Thymus (tissue), 11 donors: ENCODE data around the gene NOC2L. TPM values are rescaled to one million over a fixed set of nuclear protein-coding genes. Genes with fewer than 3 reads are reported as not detected.

Source experiments
- DNase-seq, 9 donors: peaks; one replicate each; pipeline ENCODE4 v3.0.0-alpha.2; 2013; ENCODE audit warnings: low spot score in 9 of 9, low read depth in 6 of 9, missing footprints in 1 of 9
- H3K27ac ChIP-seq, 2 donors: one replicate each; pipeline ENCODE4 v1.5.1; 2013; ENCODE audit warnings: control low read depth in 1 of 2, low read depth in 1 of 2, low read length in 1 of 2, mild to moderate bottlenecking in 1 of 2, moderate library complexity in 1 of 2
- H3K27me3 ChIP-seq, 2 donors: one replicate each; pipeline ENCODE4 v1.5.1; 2013; ENCODE audit warnings: low read length in 1 of 2; ENCODE audit not compliant: control insufficient read depth in 2 of 2, insufficient read depth in 1 of 2
- H3K36me3 ChIP-seq, 2 donors: one replicate each; pipeline ENCODE4 v1.5.1; 2013; ENCODE audit warnings: low read length in 1 of 2, mild to moderate bottlenecking in 1 of 2, moderate library complexity in 1 of 2; ENCODE audit not compliant: control insufficient read depth in 2 of 2, insufficient read depth in 2 of 2
- H3K4me1 ChIP-seq, 2 donors: one replicate each; pipeline ENCODE4 v1.5.1; 2013; ENCODE audit warnings: low read length in 2 of 2; ENCODE audit not compliant: control insufficient read depth in 2 of 2, insufficient read depth in 2 of 2
- H3K4me3 ChIP-seq, 2 donors: one replicate each; pipeline ENCODE4 v1.5.1; 2013; ENCODE audit warnings: low read length in 2 of 2, control low read depth in 1 of 2, mild to moderate bottlenecking in 1 of 2
- H3K9me3 ChIP-seq, 2 donors: one replicate each; pipeline ENCODE4 v1.5.1; 2013; ENCODE audit warnings: low read length in 1 of 2, mild to moderate bottlenecking in 1 of 2; ENCODE audit not compliant: control insufficient read depth in 2 of 2, insufficient read depth in 1 of 2
- WGBS: extraction: QIAGEN DNeasy Blood & Tissue Kit; methylation state at CpG from one replicate; pipeline ENCODE4 v1.1.7; 2013; 5-methylcytosine and 5-hydroxymethylcytosine counted together
- polyA plus RNA-seq: library from polyadenylated mRNA; stranded (reverse); fragments of 200-250 nt; gene quantifications from one replicate; pipeline ENCODE4 v1.2.3, GENCODE V29; 2013
- total RNA-seq: library from RNA; stranded (reverse); fragments of 120-200 nt; gene quantifications from one replicate; pipeline ENCODE4 v1.2.4, GENCODE V29; 2013
- donor health status: healthy.

NOC2L gene
- total and polyA plus RNA-seq, 2 donors = 45.5 to 74.3 TPM

DNA sequence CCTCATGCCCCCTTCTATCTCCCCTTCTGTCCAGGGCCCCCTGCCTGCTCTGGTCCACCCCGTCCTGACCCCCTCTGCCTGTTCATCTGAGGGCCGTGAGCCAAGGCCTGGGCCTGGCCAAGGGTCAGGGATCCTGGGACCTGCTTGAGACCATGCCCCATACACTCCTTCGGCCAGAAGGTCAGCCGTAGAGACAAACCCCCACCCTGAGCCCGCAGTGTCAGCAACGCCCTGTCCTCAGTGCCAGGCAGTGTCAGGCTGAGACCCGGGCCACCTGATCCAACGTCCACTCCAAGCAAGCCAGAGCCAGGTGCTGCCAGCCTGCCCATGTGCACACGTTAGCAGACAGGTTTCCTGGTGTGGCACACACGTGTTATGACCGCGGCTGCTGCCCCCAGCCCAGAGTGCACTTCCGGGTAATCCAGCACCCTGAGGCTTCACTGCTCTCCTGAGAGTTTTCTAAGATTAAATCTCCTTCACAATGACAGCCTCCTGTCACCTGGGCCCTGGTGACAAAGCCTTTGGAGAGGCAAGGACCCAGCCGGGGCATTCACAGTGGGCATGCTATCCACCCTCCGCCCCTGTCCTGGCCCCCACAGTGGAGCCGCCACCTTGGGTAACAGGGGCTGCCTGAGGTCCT lies 45.4 kb downstream of the NOC2L start:
- H3K27ac ChIP-seq = no peak overlapping the region
- H3K36me3 ChIP-seq = no peaks in the 10 kb centered on the region
- peaks cover 6 to 33% of the 10 kb centered on the region in 2 donors for H3K4me1 ChIP-seq
- no peak overlapping the region for H3K4me3 ChIP-seq
- WGBS = 82% methylated on average over 16 of the region's 16 CpGs
- H3K9me3 ChIP-seq = no peaks in the 10 kb centered on the region
- no peak for DNase-seq
- H3K27me3 ChIP-seq = peaks cover 26 to 77% of the 10 kb centered on the region in 2 donors

DNA sequence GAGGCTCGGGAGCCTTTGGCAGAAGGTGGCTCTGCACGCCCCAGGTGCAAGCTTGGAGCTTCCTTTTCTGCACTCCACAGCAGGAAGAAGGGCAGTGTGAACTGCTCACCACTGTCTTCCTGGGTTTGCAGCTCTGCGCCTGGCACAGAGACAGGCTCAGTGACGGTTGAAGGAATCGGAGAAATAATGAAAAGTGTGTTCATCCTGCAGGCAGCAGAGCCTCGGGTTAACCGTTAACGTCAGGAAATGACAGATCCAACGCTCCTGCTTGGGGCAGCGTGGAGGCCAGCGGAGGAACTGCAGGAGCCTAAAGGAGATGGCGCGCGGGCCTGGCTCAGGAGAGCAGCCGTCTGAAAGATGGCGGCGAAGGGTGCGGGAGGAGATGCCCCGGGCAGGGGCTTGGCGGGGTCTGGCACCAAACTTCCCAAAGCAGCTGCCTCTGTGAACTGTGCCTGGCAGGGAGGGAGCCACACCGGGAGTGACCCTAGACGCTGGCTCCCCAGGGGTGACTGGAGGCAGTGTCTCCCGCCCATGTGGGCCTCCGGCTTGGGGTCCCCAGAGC lies 46.2 kb downstream of the NOC2L start:
- DNase-seq = peak in 1 of 9 donors; percentile 35
- H3K9me3 ChIP-seq = no peaks in the 10 kb centered on the region
- H3K4me3 ChIP-seq = no peak overlapping the region
- H3K4me1 ChIP-seq = peaks cover 6 to 33% of the 10 kb centered on the region in 2 donors
- peaks cover 26 to 74% of the 10 kb centered on the region in 2 donors for H3K27me3 ChIP-seq
- WGBS = 35% methylated on average over 24 of the region's 24 CpGs
- no peaks in the 10 kb centered on the region for H3K36me3 ChIP-seq
- peak overlapping the region in 1 of 2 donors; percentile 11 for H3K27ac ChIP-seq

DNA sequence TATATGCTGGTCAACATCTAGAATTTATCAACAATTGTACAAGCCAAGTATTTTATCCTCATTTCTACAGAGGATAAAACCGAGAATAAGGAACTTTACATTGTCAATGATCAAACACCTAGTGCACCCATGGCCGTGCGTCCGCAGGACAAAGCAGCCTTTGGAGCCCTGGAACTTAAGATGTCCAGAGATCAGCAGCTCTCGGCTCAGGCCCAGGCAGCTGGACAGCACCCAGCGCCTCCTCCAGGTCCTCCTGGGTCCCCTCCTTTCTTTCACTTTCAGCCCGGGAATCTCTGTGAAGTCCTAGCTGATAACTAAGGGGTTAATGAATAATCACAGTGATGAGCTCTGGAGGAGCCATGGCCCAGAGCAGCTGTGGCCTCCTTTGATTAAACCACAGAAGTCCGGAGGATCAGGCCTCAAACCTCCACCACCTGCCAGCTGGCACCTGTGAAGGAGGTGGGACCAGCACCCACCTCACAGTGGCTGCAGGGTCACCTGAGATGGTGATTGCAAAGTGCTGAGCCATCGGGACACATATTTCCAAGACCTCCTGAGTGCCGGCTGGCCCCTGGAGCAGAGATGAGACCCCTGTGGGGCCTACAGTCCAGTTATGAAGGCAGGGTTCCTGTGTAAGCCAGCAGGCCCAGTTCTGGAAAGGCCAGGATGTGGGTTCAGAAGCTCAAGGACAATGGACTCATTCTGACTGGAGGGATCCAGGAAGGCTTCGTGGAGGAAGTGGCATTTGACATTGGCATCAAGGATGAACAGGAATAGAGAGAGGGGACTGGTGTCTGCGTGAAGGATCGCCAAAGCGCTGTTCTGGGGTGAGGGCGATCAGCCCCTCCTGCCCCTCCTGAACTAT lies 46.9 kb downstream of the NOC2L start:
- no peaks in the 10 kb centered on the region for H3K36me3 ChIP-seq
- no peak overlapping the region for H3K4me3 ChIP-seq
- peaks cover 26 to 74% of the 10 kb centered on the region in 2 donors for H3K27me3 ChIP-seq
- H3K4me1 ChIP-seq = peaks cover 6 to 33% of the 10 kb centered on the region in 2 donors
- H3K27ac ChIP-seq = peak overlapping the region in 1 of 2 donors; percentile 26
- H3K9me3 ChIP-seq = no peaks in the 10 kb centered on the region
- no peak for DNase-seq
- WGBS = 53% methylated on average over 15 of the region's 15 CpGs

DNA sequence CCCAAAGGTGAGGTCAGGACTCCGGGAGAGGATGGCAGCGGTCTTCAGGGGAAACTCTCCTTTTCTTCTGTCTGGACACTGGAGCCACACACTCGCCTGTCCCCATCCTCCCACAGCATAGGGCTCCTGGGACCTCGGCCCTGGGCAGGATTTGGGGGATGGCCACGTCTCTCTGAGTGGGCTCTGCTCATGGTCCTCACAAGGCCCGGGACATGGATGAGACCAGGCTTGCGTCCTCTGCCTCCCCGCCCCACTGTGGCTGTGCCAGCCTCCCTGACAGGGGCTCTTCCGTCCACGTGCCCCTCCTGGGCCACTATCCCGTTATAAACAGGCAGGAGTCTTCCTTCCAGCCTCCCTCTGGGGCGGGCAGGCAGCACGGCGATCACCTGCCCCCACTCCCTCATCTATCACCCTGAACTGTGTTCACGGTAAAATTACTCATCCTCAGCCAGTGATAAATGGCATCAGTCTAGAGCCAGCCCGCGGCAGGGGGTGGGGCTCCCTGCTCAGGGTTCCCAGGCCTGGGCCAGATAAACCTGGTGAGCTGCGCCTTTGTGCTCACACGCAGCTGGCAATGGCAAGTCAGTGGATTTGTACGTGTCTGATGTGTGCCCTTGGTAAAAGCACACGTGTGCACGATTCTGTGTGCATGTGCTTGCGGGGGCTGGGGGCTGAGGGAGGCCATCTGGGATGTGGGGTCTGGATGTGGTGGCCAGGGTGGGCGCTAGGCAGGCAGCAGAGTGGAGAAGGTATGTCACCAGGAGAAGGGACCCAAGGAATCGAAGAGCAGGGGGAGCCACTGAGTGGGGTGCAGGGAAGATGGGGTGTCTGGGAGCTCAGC lies 48.0 kb downstream of the NOC2L start:
- Histone ChIP-seq H3K36me3 (no peaks in the 10 kb centered on the region), H3K4me1 (peaks cover 6 to 41% of the 10 kb centered on the region in 2 donors)

DNA sequence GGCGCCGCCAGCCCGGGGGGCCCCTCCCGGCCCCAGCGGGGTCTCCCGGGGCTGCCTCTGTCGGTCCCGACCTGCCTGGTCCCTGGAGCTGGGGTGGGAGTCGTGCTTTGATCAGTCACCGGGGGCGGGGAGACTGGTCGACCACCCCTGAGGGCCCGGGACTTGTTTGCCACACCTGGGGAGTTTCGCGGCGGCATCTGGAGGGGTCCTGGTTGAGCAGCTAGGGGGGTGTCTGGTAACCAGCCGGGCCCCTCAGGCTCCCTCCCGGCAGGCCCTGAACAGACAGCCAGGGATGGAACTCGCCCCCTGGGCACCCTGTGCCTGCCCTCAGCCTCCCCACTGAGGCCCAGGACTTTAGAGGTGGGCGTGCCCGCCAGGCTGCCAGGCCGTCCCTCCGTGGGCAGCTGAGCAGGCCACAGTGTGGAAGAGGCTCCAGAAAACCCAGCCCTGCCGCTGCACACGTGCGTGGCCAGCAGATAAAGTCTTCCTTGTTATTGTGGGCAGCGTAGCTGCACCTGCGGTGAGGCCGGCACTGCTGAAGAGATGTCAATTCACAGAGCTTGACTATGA lies 48.7 kb downstream of the NOC2L start:
- no peaks in the 10 kb centered on the region for H3K36me3 ChIP-seq
- H3K4me1 ChIP-seq = peaks cover 6 to 46% of the 10 kb centered on the region in 2 donors
- no peak overlapping the region for H3K4me3 ChIP-seq
- H3K9me3 ChIP-seq = no peaks in the 10 kb centered on the region
- H3K27ac ChIP-seq = no peak overlapping the region
- no peak for DNase-seq
- H3K27me3 ChIP-seq = peaks cover 31 to 75% of the 10 kb centered on the region in 2 donors
- WGBS = 16% methylated on average over 29 of the region's 29 CpGs

More for the DNA sequence above, 48.0 kb downstream of the NOC2L start:
- 65% methylated on average over 25 of the region's 25 CpGs for WGBS
- H3K9me3 ChIP-seq = no peaks in the 10 kb centered on the region
- no peak overlapping the region for H3K4me3 ChIP-seq
- H3K27me3 ChIP-seq = peaks cover 26 to 75% of the 10 kb centered on the region in 2 donors
- peak in 1 of 9 donors; percentile 45 for DNase-seq
- no peak overlapping the region for H3K27ac ChIP-seq

DNA sequence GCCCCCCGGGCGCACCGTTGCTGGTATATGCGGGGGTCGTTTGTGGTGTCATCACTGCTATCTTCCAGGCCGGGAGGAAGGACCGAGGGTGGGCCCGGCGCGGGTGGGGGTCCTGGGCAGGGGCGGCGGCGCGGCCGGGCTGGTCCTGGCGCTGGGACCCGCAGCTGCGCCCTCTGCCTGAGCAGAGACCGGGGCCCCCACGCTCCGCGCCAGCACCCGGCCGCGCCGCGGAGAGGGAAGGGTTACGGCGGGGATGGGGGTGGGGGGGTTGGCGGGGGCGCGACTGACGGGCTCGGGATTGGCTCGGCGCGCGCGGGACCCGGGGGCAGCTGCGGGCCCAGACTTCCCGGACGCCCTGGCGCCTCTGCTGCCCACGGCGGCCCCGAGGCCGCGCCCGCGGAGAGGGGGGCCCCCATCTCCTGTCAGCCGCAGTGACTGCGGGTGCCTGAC lies 49.2 kb downstream of the NOC2L start:
- H3K9me3 ChIP-seq = no peaks in the 10 kb centered on the region
- no peaks in the 10 kb centered on the region for H3K36me3 ChIP-seq
- no peak for DNase-seq
- H3K27me3 ChIP-seq = peaks cover 36 to 79% of the 10 kb centered on the region in 2 donors
- H3K4me1 ChIP-seq = peaks cover 8 to 51% of the 10 kb centered on the region in 2 donors
- H3K4me3 ChIP-seq = no peak overlapping the region
- no peak overlapping the region for H3K27ac ChIP-seq
- 10% methylated on average over 53 of the region's 53 CpGs for WGBS

DNA sequence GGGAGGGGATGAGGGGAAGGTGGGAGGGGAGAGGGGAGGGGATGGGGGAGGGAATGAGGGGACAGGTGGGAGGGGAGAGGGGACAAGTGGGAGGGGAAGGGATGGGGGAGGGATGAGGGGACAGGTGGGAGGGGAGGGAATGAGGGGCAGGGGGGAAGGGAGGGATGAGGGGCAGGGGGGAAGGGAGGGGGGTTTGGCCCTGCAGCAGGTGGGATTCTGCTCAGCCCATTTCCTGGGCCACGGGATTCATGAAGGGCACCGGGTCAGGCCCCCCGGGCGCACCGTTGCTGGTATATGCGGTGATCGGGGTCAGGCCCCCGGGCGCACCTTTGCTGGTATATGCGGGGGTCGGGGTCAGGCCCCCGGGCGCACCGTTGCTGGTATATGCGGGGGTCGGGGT lies 50.4 kb downstream of the NOC2L start:
- DNase-seq = no peak
- Histone ChIP-seq H3K27ac (no peak overlapping the region), H3K27me3 (peaks cover 34 to 78% of the 10 kb centered on the region in 2 donors), H3K4me1 (peaks cover 8 to 51% of the 10 kb centered on the region in 2 donors), H3K36me3 (no peaks in the 10 kb centered on the region), H3K9me3 (no peaks in the 10 kb centered on the region), H3K4me3 (no peak overlapping the region)
- WGBS = 93% methylated on average over 16 of the region's 16 CpGs

DNA sequence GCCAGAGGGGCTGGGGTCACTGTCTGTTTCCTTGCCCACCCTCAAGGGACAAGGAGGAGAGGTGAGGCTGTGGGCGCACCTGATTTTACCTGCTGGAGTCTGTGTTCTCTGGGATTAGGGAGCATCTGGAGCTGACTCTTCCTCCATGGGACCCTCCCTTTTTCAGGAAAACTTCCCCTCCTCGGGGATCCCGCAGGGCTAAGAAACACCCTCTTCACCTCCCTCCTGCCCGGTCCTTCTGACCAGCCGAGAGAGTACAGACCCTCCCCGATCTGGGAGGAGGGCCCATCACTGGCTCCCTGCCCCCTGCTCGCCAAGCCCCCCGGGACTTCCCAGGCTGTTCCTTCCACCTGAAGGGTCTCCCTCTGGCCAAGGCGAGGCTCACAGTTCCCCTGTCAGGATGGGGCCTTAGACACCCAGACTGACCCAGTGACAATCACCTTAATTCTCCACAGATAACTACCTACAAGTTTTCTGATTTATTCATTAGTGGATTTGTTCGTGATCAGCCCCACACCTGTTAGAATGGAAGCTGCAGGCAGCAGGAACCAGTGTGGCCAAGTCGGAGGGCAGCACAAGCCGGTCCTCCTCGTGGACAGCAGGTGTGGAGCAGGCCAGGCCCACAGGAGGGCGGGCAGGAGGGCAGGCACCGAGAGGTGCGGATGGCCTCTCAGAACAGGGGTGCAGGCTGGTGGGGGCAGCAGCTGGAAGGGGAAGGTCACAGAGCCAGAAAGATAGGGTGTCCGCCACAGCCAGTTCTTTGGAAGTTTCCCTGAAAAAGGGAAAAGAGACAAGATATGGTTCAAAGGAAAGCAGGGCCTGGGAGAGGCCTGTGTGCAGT lies 51.2 kb downstream of the NOC2L start:
- H3K36me3 ChIP-seq = no peaks in the 10 kb centered on the region
- H3K4me1 ChIP-seq = peaks cover 8 to 44% of the 10 kb centered on the region in 2 donors
- no peak overlapping the region for H3K4me3 ChIP-seq
- no peak for DNase-seq
- no peaks in the 10 kb centered on the region for H3K9me3 ChIP-seq
- H3K27me3 ChIP-seq = peaks cover 33 to 77% of the 10 kb centered on the region in 2 donors
- no peak overlapping the region for H3K27ac ChIP-seq
- WGBS = 95% methylated on average over 17 of the region's 17 CpGs
